HG03039 (cell line): ENCODE data around the gene OR2A7.
"Not testable (repeated sequence)": the region's sequence is repeated elsewhere in the genome, so short reads cannot be mapped to it uniquely, and the experiment has no call there.

ENCODE experiments used
- ATAC-seq: cut with Tn5 transposase; IDR thresholded peaks from one replicate; pipeline ENCODE4 v1.9.1; 2021; ENCODE audit warnings: mild to moderate bottlenecking, moderate library complexity; ENCODE audit not compliant: unreplicated experiment

OR2A7 gene

GRCh38 chr7:144255471-144255897 lies 9.1 kb downstream of the OR2A7 start:
- no peak for ATAC-seq

- ATAC-seq, result not testable (repeated sequence)
Observed at GRCh38 chr7:144252307-144252706, 12.3 kb downstream of the OR2A7 start.

GRCh38 chr7:144247674-144248330 lies 16.8 kb downstream of the OR2A7 start:
- ATAC-seq, result not testable (repeated sequence)

GRCh38 chr7:144246967-144247366 lies 17.6 kb downstream of the OR2A7 start:
- not testable (repeated sequence) for ATAC-seq

- not testable (repeated sequence) for ATAC-seq
Observed at GRCh38 chr7:144245372-144245771, 19.2 kb downstream of the OR2A7 start.

GRCh38 chr7:144239365-144239764 lies 25.2 kb downstream of the OR2A7 start, which contains the start of gene OR2A42:
Gene OR2A42 (minus strand): TSS chr7:144239605. CDS start chr7:144232843, 6,762 bp downstream.
- ATAC-seq, result not testable (repeated sequence)

DNA sequence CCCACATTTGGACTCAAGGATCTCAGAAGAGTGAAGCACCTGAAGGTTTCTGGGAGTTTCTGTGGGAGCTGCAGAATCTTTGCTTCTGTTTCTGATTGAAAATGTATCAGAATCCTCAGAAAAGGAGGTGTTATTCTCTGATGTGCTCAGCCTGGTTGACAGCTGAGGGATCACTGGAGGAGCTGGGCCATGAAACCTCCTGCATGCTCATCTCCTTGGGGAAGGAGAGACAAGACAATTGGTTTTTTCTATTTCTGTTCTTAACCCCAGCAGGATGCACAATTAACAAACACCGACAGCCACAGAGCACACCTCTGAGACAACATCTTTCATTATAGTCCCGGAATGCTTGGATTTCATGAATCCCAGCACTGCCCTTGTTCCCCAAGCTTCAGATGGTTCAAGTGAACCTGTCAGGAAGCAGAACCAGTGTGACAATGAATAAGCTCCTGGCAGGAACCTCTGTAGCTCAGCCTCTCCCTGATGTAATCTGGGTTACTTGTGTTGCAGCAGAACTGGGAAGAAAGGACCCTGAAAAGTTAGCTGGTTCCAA lies 26.0 kb downstream of the OR2A7 start:
- not testable (repeated sequence) for ATAC-seq

- ATAC-seq, result not testable (repeated sequence)
Observed at GRCh38 chr7:144233039-144233438, 31.6 kb downstream of the OR2A7 start.

DNA sequence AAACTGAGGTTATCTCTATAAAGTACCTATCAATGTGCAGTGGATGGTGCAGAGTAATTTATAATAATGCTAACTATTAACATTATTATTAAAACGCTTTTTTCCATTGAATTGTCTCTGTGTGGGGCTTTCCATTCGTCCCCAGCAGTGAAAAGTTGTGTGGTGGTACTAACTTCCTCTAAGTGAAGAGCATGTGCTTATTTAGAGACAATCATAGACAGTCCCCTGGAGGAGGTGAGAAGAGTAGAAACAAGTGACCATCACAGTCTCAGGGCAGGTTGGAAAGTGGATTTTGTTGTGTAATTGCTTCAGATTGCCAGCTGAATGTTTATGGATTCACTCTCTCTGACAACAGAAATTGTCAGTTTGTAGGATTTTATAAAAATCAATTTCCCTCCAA lies 33.6 kb downstream of the OR2A7 start:
- not testable (repeated sequence) for ATAC-seq

GRCh38 chr7:144228810-144229209 lies 35.8 kb downstream of the OR2A7 start:
- not testable (repeated sequence) for ATAC-seq

GRCh38 chr7:144226866-144227265 lies 37.7 kb downstream of the OR2A7 start:
- not testable (repeated sequence) for ATAC-seq

GRCh38 chr7:144223675-144224074 lies 40.9 kb downstream of the OR2A7 start:
- not testable (repeated sequence) for ATAC-seq

GRCh38 chr7:144220531-144220930 lies 44.1 kb downstream of the OR2A7 start:
- ATAC-seq, result not testable (repeated sequence)

- ATAC-seq, result not testable (repeated sequence)
Observed at GRCh38 chr7:144219149-144219548, 45.4 kb downstream of the OR2A7 start.

DNA sequence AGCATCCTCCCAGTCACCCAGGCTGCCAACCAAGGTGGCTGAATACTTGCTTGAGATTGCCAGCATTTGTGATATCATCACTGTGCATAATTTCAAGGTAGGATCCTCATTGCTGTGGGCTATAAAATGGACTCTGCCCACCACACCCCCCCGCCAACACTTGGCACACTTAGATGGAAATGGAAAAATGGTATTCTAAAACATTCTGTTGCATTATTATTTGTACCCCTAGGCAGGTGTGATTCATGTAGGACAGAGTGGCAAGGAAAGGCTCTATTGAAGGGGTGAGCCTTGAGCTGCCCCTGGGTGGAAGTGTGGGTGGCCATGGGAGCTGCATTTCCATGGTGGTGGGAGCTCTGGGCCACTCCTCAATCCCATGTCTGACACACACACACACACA lies 46.0 kb downstream of the OR2A7 start:
- ATAC-seq, result not testable (repeated sequence)

- not testable (repeated sequence) for ATAC-seq
Observed at GRCh38 chr7:144217200-144217599, 47.4 kb downstream of the OR2A7 start.
